GM12872 (cell line): ENCODE results near the gene S100A10.

Source experiments
- TF ChIP-seq, protein P1 (sequence below): IDR thresholded peaks from 3 replicates; pipeline ENCODE4 v1.5.1; 2011; ENCODE audit warnings: low read depth, mild to moderate bottlenecking, low read length, moderate library complexity; ENCODE audit not compliant: insufficient read depth

The S100A10 gene

DNA sequence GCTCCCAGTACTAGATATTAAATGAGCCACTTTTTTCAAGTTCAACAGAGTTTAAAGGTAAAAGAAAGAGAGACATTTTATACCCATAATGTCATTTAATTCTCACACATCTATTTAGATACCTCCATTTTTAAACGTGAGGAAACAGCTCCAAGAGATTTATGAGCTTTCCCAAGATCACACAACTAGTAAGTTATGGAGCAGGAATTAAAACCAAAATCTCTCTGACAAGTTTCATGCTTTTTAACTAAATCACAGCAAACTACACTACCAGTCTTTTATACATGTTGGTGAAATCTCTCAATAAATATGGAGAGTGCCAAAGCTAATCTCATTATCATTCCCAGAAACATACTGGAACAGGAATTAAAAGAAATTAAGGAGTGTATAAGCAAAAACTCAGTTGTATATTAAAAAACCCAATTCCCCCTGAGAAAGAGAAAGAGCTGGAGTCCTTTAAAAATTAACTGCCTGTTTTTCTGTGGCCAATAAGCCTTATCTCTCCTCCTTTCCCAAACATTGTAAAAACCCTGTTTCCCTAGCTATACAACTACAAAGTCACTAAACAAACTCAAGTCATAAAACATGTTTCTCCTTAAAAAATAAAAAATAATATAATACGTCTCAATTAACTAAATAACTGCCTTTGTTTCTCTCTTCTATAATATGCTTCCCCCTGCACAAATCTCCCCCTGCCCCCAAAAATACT lies 57.6 kb downstream of the S100A10 start:
- TF ChIP-seq, protein P1, sequence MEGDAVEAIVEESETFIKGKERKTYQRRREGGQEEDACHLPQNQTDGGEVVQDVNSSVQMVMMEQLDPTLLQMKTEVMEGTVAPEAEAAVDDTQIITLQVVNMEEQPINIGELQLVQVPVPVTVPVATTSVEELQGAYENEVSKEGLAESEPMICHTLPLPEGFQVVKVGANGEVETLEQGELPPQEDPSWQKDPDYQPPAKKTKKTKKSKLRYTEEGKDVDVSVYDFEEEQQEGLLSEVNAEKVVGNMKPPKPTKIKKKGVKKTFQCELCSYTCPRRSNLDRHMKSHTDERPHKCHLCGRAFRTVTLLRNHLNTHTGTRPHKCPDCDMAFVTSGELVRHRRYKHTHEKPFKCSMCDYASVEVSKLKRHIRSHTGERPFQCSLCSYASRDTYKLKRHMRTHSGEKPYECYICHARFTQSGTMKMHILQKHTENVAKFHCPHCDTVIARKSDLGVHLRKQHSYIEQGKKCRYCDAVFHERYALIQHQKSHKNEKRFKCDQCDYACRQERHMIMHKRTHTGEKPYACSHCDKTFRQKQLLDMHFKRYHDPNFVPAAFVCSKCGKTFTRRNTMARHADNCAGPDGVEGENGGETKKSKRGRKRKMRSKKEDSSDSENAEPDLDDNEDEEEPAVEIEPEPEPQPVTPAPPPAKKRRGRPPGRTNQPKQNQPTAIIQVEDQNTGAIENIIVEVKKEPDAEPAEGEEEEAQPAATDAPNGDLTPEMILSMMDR = no peak

DNA sequence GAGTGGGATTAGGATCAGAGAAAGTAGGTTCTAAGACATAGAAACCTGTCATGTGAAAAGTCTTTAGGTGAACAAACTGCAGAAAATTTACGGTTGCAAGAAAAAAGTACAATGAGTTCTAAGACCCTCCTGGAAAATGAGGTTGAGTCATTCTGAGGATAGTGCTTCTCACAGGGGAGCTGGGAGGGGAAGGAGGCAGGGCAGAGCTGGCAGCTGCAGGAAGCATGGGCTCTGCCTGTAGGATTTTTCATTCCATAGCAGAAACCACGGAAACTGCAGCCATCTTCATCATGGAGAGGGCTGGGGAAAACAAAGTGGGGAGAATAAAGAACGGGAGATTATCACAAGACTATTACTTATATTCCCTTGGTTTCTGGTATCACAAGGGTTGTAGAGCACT lies 58.5 kb downstream of the S100A10 start:
- TF ChIP-seq, protein P1 = no peak

DNA sequence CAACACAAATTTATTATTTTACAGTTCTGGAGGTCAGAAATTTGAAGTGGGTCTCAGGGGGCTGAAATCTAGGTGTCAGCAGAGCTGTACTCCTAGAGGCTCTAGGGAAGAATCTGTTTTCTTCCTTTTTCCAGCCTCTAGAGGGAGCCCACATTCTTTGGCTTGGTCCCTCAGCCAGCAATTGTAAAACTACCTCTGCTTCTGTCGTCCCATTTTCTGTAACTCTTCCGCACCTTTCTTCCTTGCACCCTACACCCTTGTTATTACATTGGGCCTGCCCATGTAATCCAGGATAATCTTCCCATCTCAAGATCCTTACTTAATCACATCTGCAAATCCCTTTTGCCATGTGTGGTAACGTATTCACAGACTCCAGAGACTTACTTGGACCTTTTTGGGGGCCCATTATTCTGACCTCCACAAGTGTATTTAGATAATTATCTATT lies 59.6 kb downstream of the S100A10 start:
- TF ChIP-seq, protein P1 = peak; percentile 88
